ENCODE results near the gene PARP12.

Gene PARP12

GRCh38 chr7:140059273-140060242 is 3.2 kb downstream of the PARP12 start:
- DNase-seq (ENCODE audit: low read depth), result peak; percentile 10

- DNase-seq (ENCODE audit: low read depth), result no peak
These were observed 4.2 kb downstream of the PARP12 start for GRCh38 chr7:140058517-140058916.

- DNase-seq (ENCODE audit: low read depth), result no peak
These were observed 5.6 kb downstream of the PARP12 start for GRCh38 chr7:140057143-140057535.

- DNase-seq (ENCODE audit: low read depth), result no peak
These were observed 6.2 kb downstream of the PARP12 start for GRCh38 chr7:140056431-140057142.

GRCh38 chr7:140055833-140056232 is 6.9 kb downstream of the PARP12 start:
- DNase-seq (ENCODE audit: low read depth), result no peak

GRCh38 chr7:140054751-140055150 is 8.0 kb downstream of the PARP12 start:
- DNase-seq (ENCODE audit: low read depth), result no peak

GRCh38 chr7:140053812-140054539 is 8.8 kb downstream of the PARP12 start:
- DNase-seq (ENCODE audit: low read depth), result no peak

GRCh38 chr7:140051820-140052219 is 10.9 kb downstream of the PARP12 start:
- no peak for DNase-seq (ENCODE audit: low read depth)

- no peak for DNase-seq (ENCODE audit: low read depth)
These were observed 12.7 kb downstream of the PARP12 start for GRCh38 chr7:140050100-140050499.

GRCh38 chr7:140049339-140050024 is 13.3 kb downstream of the PARP12 start:
- no peak for DNase-seq (ENCODE audit: low read depth)

GRCh38 chr7:140048989-140049338 is 13.8 kb downstream of the PARP12 start:
- no peak for DNase-seq (ENCODE audit: low read depth)

- no peak for DNase-seq (ENCODE audit: low read depth)
These were observed 14.6 kb downstream of the PARP12 start for GRCh38 chr7:140048138-140048537.

- no peak for DNase-seq (ENCODE audit: low read depth)
These were observed 15.6 kb downstream of the PARP12 start for GRCh38 chr7:140047197-140047596.

GRCh38 chr7:140045697-140046096 is 17.1 kb downstream of the PARP12 start:
- DNase-seq (ENCODE audit: low read depth), result no peak

GRCh38 chr7:140044251-140044650 is 18.5 kb downstream of the PARP12 start:
- no peak for DNase-seq (ENCODE audit: low read depth)

GRCh38 chr7:140042386-140042670 is 20.4 kb downstream of the PARP12 start:
- no peak for DNase-seq (ENCODE audit: low read depth)

- DNase-seq (ENCODE audit: low read depth), result no peak
These were observed 20.9 kb downstream of the PARP12 start for GRCh38 chr7:140041659-140042385.

GRCh38 chr7:140039896-140040295 is 22.9 kb downstream of the PARP12 start:
- no peak for DNase-seq (ENCODE audit: low read depth)

- no peak for DNase-seq (ENCODE audit: low read depth)
These were observed 23.7 kb downstream of the PARP12 start for GRCh38 chr7:140039066-140039465.

- DNase-seq (ENCODE audit: low read depth), result no peak
These were observed 26.4 kb downstream of the PARP12 start for GRCh38 chr7:140036224-140036962.
